CD14-positive monocyte (primary cell): ENCODE data around the gene HTT-AS. TPM values are rescaled to one million over a fixed set of nuclear protein-coding genes. Genes with fewer than 3 reads are reported as not detected.

Source experiments
- DNase-seq, 3 donors: peaks; one replicate each; pipeline ENCODE4 v3.0.0-alpha.2; 2011 to 2022
- H2AFZ ChIP-seq: 2 replicates; pipeline ENCODE4 v1.6.0; 2012; ENCODE audit warnings: mild to moderate bottlenecking, low read depth, low read length, inconsistent platforms; ENCODE audit not compliant: insufficient read depth, poor library complexity, severe bottlenecking
- H3K27ac ChIP-seq, 2 donors: 1 replicate in 1 of 2; 2 replicates in 1 of 2; pipeline ENCODE4 v1.5.1; 2012 to 2013; ENCODE audit warnings: low read length in 2 of 2, control low read depth in 1 of 2, inconsistent platforms in 1 of 2, low read depth in 1 of 2, mild to moderate bottlenecking in 1 of 2
- H3K27me3 ChIP-seq, 2 donors: one replicate each; pipeline versions ENCODE4 v1.6.0 to v1.6.1; 2011 to 2013; ENCODE audit warnings: low read length in 2 of 2; ENCODE audit not compliant: control insufficient read depth in 2 of 2, insufficient read depth in 2 of 2
- H3K36me3 ChIP-seq, 2 donors: replicated peaks in 1 of 2; 1 replicate in 1 of 2; 2 replicates in 1 of 2; pipeline versions ENCODE4 v1.5.1 to v1.6.1; 2012 to 2013; ENCODE audit warnings: low read length in 2 of 2, control low read depth in 1 of 2, inconsistent platforms in 1 of 2, mild to moderate bottlenecking in 1 of 2; ENCODE audit not compliant: insufficient read depth in 2 of 2, control insufficient read depth in 1 of 2
- H3K4me1 ChIP-seq, 2 donors: 1 replicate in 1 of 2; 2 replicates in 1 of 2; pipeline versions ENCODE4 v1.5.1 to v1.6.1; 2012 to 2013; ENCODE audit warnings: low read length in 2 of 2, control low read depth in 1 of 2, inconsistent platforms in 1 of 2, mild to moderate bottlenecking in 1 of 2, moderate library complexity in 1 of 2; ENCODE audit not compliant: insufficient read depth in 2 of 2, control insufficient read depth in 1 of 2
- H3K4me2 ChIP-seq: replicated peaks from 2 replicates; pipeline ENCODE3; 2012; ENCODE audit warnings: low read length, moderate library complexity, mild to moderate bottlenecking; ENCODE audit not compliant: poor library complexity, severe bottlenecking; ENCODE audit errors: extremely low read depth
- H3K4me3 ChIP-seq, 3 experiments: fragments of 200-600 bp in 1 of 3; sonication (generic) in 1 of 3; replicated peaks in 1 of 3; 1 replicate in 2 of 3; 2 replicates in 1 of 3; pipeline ENCODE4 v1.5.1; 2011 to 2013; ENCODE audit warnings: low read length in 3 of 3, mild to moderate bottlenecking in 3 of 3, control low read depth in 2 of 3, low read depth in 2 of 3, inconsistent platforms in 1 of 3, moderate library complexity in 1 of 3
- H3K79me2 ChIP-seq: 2 replicates; pipeline ENCODE4 v1.6.0; 2012; ENCODE audit warnings: mild to moderate bottlenecking, control low read depth, inconsistent platforms, low read length, moderate library complexity; ENCODE audit not compliant: insufficient read depth
- H3K9ac ChIP-seq: 2 replicates; pipeline ENCODE4 v1.6.0; 2017; ENCODE audit warnings: low read length, mild to moderate bottlenecking; ENCODE audit not compliant: insufficient read depth, poor library complexity, severe bottlenecking
- H3K9me3 ChIP-seq, 2 donors: replicated peaks in 1 of 2; 1 replicate in 1 of 2; 2 replicates in 1 of 2; pipeline versions ENCODE4 v1.5.1 to v1.6.1; 2012 to 2013; ENCODE audit warnings: low read length in 2 of 2, control low read depth in 1 of 2; ENCODE audit not compliant: control insufficient read depth in 1 of 2, insufficient read depth in 1 of 2
- H4K20me1 ChIP-seq: 2 replicates; pipeline ENCODE4 v1.6.0; 2012; ENCODE audit warnings: mild to moderate bottlenecking, low read length, control low read depth, moderate library complexity; ENCODE audit not compliant: insufficient read depth
- H3K27ac Mint-ChIP-seq, 7 donors: one replicate each; pipeline ENCODE4 v1.8.0; 2020; ENCODE audit warnings: mild to moderate bottlenecking in 7 of 7, mixed read lengths in 7 of 7, moderate library complexity in 6 of 7, inconsistent platforms in 2 of 7
- H3K27me3 Mint-ChIP-seq, 3 donors: one replicate each; pipeline ENCODE4 v1.8.0; 2021 to 2022; ENCODE audit warnings: low read depth in 3 of 3, mild to moderate bottlenecking in 3 of 3, mixed read lengths in 3 of 3, moderate library complexity in 3 of 3, inconsistent platforms in 1 of 3
- H3K36me3 Mint-ChIP-seq, 2 donors: one replicate each; pipeline ENCODE4 v1.8.0; 2020; ENCODE audit warnings: mixed read lengths in 2 of 2, inconsistent platforms in 1 of 2, mild to moderate bottlenecking in 1 of 2
- H3K4me1 Mint-ChIP-seq: one replicate; pipeline ENCODE4 v1.8.0; 2020; ENCODE audit warnings: mild to moderate bottlenecking, mixed read lengths
- H3K4me3 Mint-ChIP-seq, 2 donors: one replicate each; pipeline ENCODE4 v1.8.0; 2020; ENCODE audit warnings: mild to moderate bottlenecking in 2 of 2, mixed read lengths in 2 of 2, moderate library complexity in 1 of 2
- H3K9me3 Mint-ChIP-seq, 7 donors: one replicate each; pipeline ENCODE4 v1.8.0; 2020 to 2022; ENCODE audit warnings: mixed read lengths in 7 of 7, mild to moderate bottlenecking in 6 of 7, moderate library complexity in 6 of 7, inconsistent platforms in 2 of 7
- CTCF ChIP-seq: fragments of 200-600 bp; IDR thresholded peaks from one replicate; pipeline ENCODE4 v1.8.0; 2022; ENCODE audit warnings: antibody characterized with exemption, mild to moderate bottlenecking
- WGBS: methylation state at CpG from one replicate; pipeline ENCODE4 v1.1.5; 2013; ENCODE audit warnings: missing lambda C conversion rate; ENCODE audit not compliant: insufficient coverage; 5-methylcytosine and 5-hydroxymethylcytosine counted together
- intact Hi-C, 2 donors: fragments of 100-400 bp; cut with micrococcal nuclease; formaldehyde crosslinking; loops; one replicate each; pipeline versions ENCODE4 v1.15.0 to v1.15.1; 2023
- polyA plus RNA-seq, 3 donors: library from polyadenylated mRNA; depleted of rRNA in 1 of 3; unstranded in 2 of 3; stranded (reverse) in 1 of 3; fragments of 300-500 nt in 2 of 3; fragments of >200 nt in 1 of 3; fragmentation: Illumina TruSeq in 2 of 3; gene quantifications; 1 replicate in 2 of 3; 2 replicates in 1 of 3; pipeline ENCODE4 v1.2.3, GENCODE V29; 2012 to 2021

HTT-AS gene
- polyA plus RNA-seq, 3 donors = not detected

GRCh38 chr4:3065551-3065950 lies 8.8 kb downstream of the HTT-AS start:
- no CpG with 5 or more reads among the region's 3 CpGs for WGBS
- no peaks in the 10 kb centered on the region for H3K9me3 ChIP-seq
- peaks cover 31% of the 10 kb centered on the region for H3K4me1 Mint-ChIP-seq
- no peaks in the 10 kb centered on the region for H4K20me1 ChIP-seq
- H3K4me1 ChIP-seq = peaks cover 25 to 34% of the 10 kb centered on the region in 2 donors
- peaks cover 7 to 10% of the 10 kb centered on the region in 2 donors for H3K36me3 Mint-ChIP-seq
- H3K36me3 ChIP-seq = no peaks in the 10 kb centered on the region
- no peaks in the 10 kb centered on the region for H3K27me3 ChIP-seq
- no peak for TF ChIP-seq CTCF
- peaks cover 0 to 9% (median 8%) of the 10 kb centered on the region in 3 donors for H3K27me3 Mint-ChIP-seq
- intact Hi-C loops = no loop called here
- H3K4me3 ChIP-seq = no peak overlapping the region
- no peak overlapping the region for H2AFZ ChIP-seq
- H3K79me2 ChIP-seq = no peaks in the 10 kb centered on the region
- no peak overlapping the region for H3K27ac ChIP-seq
- no peak overlapping the region for H3K4me2 ChIP-seq
- no peak overlapping the region for H3K27ac Mint-ChIP-seq
- no peak for DNase-seq
- no peak overlapping the region for H3K9ac ChIP-seq
- H3K4me3 Mint-ChIP-seq = no peak overlapping the region
- peaks cover 0 to 10% (median 0%) of the 10 kb centered on the region in 7 donors for H3K9me3 Mint-ChIP-seq

- 83% methylated on average over 7 of the region's 12 CpGs for WGBS
- DNase-seq = peak in 1 of 3 donors; percentile 33
- TF ChIP-seq CTCF = no peak
- Histone ChIP-seq H3K36me3 (no peaks in the 10 kb centered on the region), H3K79me2 (no peaks in the 10 kb centered on the region), H3K4me3 (no peak overlapping the region), H3K4me1 (peaks cover 54 to 63% of the 10 kb centered on the region in 2 donors), H3K27ac (no peak overlapping the region), H3K4me2 (no peak overlapping the region), H3K27me3 (no peaks in the 10 kb centered on the region), H3K9ac (no peak overlapping the region), H4K20me1 (no peaks in the 10 kb centered on the region), H3K9me3 (no peaks in the 10 kb centered on the region), H2AFZ (no peak overlapping the region)
- Mint-ChIP-seq H3K4me1 (peaks cover 57% of the 10 kb centered on the region), H3K9me3 (peaks cover 0 to 10% (median 0%) of the 10 kb centered on the region in 7 donors), H3K36me3 (peaks cover 7 to 10% of the 10 kb centered on the region in 2 donors), H3K4me3 (peak overlapping the region in 1 of 2 donors; percentile 58), H3K27ac (peak overlapping the region in 6 of 7 donors; percentile 20 to 80 (median 53)), H3K27me3 (peaks cover 0 to 11% (median 8%) of the 10 kb centered on the region in 3 donors)
- intact Hi-C loops = no loop called here
Observed at GRCh38 chr4:3062471-3062870, 11.9 kb downstream of the HTT-AS start.
